ACC112 (cell line): ENCODE data around the gene DDIT3.
"Not testable (repeated sequence)": the region's sequence is repeated elsewhere in the genome, so short reads cannot be mapped to it uniquely, and the experiment has no call there.

Experiments
- H2AFZ ChIP-seq: fragments of 200-600 bp; sonication (generic); one replicate; pipeline ENCODE4 v1.6.0; 2017; ENCODE audit warnings: antibody characterized with exemption, low read length; ENCODE audit not compliant: unreplicated experiment
- H3K27ac ChIP-seq: fragments of 200-600 bp; sonication (generic); 2 replicates; pipeline ENCODE4 v1.5.1; 2014; ENCODE audit warnings: low read depth, mild to moderate bottlenecking, antibody characterized with exemption, low read length, moderate library complexity
- H3K27me3 ChIP-seq: fragments of 200-600 bp; sonication (generic); 2 replicates; pipeline ENCODE4 v1.6.1; 2014; ENCODE audit warnings: mild to moderate bottlenecking, antibody characterized with exemption, low read length, moderate library complexity, mixed read lengths; ENCODE audit not compliant: insufficient read depth
- H3K36me3 ChIP-seq: fragments of 200-600 bp; sonication (generic); 2 replicates; pipeline ENCODE4 v1.6.1; 2016; ENCODE audit warnings: mild to moderate bottlenecking, antibody characterized with exemption, low read length, moderate library complexity, mixed read lengths; ENCODE audit not compliant: insufficient read depth
- H3K4me1 ChIP-seq: fragments of 200-600 bp; sonication (generic); one replicate; pipeline ENCODE4 v1.6.1; 2016; ENCODE audit warnings: low read length, mixed read lengths; ENCODE audit not compliant: insufficient read depth, unreplicated experiment, control insufficient read depth
- H3K4me3 ChIP-seq: fragments of 200-600 bp; sonication (generic); 2 replicates; pipeline ENCODE4 v1.5.1; 2014; ENCODE audit warnings: mild to moderate bottlenecking, low read depth, low read length
- H3K79me2 ChIP-seq: fragments of 200-600 bp; sonication (generic); one replicate; pipeline ENCODE4 v1.6.0; 2016; ENCODE audit warnings: low read length; ENCODE audit not compliant: control insufficient read depth, unreplicated experiment, insufficient read depth

Gene DDIT3

DNA sequence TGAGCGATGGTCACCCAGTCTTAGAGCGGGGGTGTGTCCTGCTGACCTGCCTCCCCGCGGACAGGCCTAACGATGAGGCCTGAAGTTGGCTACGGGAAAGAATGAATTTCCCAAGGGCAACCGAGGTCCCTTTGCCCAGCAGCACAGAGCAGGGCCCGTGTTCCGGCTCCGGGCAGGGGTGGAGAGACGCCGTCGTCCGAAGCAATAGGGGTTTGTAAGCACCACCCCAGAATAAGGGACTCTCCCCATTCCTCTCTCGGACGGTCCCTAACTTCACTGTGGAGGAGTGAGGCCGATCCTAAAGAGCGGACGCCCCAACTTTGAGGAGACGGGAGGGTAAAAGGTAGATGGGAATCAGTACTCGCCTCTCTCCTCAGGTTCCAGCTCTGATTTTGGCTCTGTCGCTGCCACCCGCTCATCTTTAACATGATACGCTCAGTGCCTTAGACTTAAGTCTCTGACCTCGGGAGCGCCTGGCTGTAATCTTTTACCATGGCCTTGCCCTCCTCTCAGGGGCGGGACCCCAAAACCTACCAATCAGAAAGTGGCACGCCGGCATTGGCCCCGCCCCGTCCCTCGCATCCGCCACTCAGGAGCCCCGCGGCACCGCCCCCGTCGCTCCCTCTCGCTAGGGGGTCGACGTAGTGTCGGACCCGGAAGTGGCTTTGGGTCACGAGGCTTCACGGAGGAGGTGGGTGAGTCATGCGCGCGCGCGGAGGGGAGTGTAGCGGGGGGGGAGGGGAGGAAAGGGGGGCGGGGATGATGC lies at the start of gene DDIT3:
Gene DDIT3 (minus strand): TSS at position 462 of the 766 bp plus-strand sequence. CDS start 3,108 bp downstream, outside the sequence.
- H3K27ac ChIP-seq: peak within 1 kb of the TSS; percentile 95
- H2AFZ ChIP-seq: peak within 1 kb of the TSS; percentile 34
- H3K36me3 ChIP-seq: peaks cover 16% of the 10 kb centered on the region
- H3K27me3 ChIP-seq: no peaks in the 10 kb centered on the region
- H3K4me3 ChIP-seq: peak within 1 kb of the TSS; percentile 93
- peaks cover 53% of the 10 kb centered on the region for H3K4me1 ChIP-seq
- peaks cover 50% of the 10 kb centered on the region for H3K79me2 ChIP-seq

DNA sequence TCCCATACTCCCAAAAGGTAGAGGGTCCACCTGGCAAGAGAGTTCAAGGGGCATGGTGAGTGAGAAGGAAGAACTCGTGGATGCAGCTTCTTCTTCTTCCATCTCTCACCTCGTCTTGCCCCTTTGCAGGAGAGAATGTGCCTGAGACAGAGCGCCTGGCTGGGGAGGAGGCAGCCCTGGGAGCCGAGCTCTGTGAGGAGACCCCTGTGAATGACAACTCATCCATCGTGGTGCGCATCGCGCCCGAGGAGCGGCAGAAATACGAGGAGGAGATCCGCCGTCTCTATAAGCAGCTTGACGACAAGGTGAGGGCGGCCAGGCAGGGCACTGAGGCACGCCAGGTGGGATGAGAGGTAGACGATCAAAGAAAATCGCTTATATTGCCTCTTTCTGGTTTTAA lies 49.5 kb upstream of the DDIT3 start:
- no peak overlapping the region for H3K4me3 ChIP-seq
- H3K4me1 ChIP-seq: no peaks in the 10 kb centered on the region
- H3K27ac ChIP-seq: no peak overlapping the region
- H3K27me3 ChIP-seq: no peaks in the 10 kb centered on the region; the same call in 1 of the 2 replicates
- H3K36me3 ChIP-seq: no peaks in the 10 kb centered on the region
- H3K79me2 ChIP-seq: no peaks in the 10 kb centered on the region
- H2AFZ ChIP-seq: no peak overlapping the region

GRCh38 chr12:57568838-57569237 lies 48.5 kb upstream of the DDIT3 start:
- no peak overlapping the region for H3K4me3 ChIP-seq
- H3K27me3 ChIP-seq: peaks cover 9% of the 10 kb centered on the region; the same call in 1 of the 2 replicates
- no peaks in the 10 kb centered on the region for H3K4me1 ChIP-seq
- no peak overlapping the region for H3K27ac ChIP-seq
- H3K36me3 ChIP-seq: no peaks in the 10 kb centered on the region
- no peak overlapping the region for H2AFZ ChIP-seq
- no peaks in the 10 kb centered on the region for H3K79me2 ChIP-seq

- Histone ChIP-seq H3K36me3 (no peaks in the 10 kb centered on the region), H3K27ac (no peak overlapping the region), H2AFZ (no peak overlapping the region), H3K4me3 (no peak overlapping the region), H3K4me1 (no peaks in the 10 kb centered on the region), H3K27me3 (peaks cover 10% of the 10 kb centered on the region; the same call in 1 of the 2 replicates), H3K79me2 (no peaks in the 10 kb centered on the region)
These were observed 43.9 kb upstream of the DDIT3 start for GRCh38 chr12:57564178-57564740.

DNA sequence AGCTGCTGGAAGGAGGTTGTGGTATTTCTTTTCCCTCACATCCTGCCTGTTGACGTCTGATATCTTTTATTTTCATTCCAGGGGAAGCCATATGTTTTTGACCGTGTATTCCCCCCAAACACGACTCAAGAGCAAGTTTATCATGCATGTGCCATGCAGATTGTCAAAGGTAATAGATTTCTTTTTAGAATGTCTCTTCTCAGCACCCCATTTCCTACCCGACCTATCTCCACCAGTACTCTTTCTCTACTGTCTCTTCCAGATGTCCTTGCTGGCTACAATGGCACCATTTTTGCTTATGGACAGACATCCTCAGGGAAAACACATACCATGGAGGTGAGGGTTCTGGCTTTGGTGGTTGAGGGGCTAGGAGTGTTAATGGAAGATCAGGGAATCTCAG lies 43.0 kb upstream of the DDIT3 start:
- Histone ChIP-seq H3K4me1 (no peaks in the 10 kb centered on the region), H3K79me2 (no peaks in the 10 kb centered on the region), H3K27ac (no peak overlapping the region), H2AFZ (no peak overlapping the region), H3K4me3 (no peak overlapping the region), H3K27me3 (peaks cover 10% of the 10 kb centered on the region; the same call in 1 of the 2 replicates), H3K36me3 (no peaks in the 10 kb centered on the region)

DNA sequence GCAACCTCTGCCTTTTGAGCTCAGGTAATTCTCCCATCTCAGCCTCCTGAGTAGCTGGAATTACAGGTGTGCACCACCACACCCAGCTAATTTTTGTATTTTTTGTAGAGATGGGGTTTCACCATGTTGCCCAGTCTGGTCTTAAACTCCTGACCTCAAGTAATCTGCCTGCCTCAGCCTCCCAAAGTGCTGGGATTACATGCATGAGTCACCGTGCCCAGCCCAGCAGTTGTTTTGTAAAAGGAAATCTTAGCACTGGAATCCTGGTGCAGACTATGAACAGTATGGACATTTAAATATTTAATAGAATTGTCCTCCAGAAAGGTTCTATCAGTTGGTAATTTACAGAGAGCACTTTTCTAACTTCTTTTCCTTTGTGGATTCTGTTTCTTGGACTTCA lies 40.8 kb upstream of the DDIT3 start:
- not testable (repeated sequence) for H3K36me3 ChIP-seq, H3K79me2 ChIP-seq, H3K4me1 ChIP-seq, H2AFZ ChIP-seq, H3K4me3 ChIP-seq, H3K27ac ChIP-seq
- peaks cover 10% of the 10 kb centered on the region; the same call in 1 of the 2 replicates for H3K27me3 ChIP-seq

- Histone ChIP-seq H3K4me1 (no peaks in the 10 kb centered on the region), H2AFZ (no peak overlapping the region), H3K4me3 (no peak overlapping the region), H3K36me3 (no peaks in the 10 kb centered on the region), H3K27me3 (peaks cover 10% of the 10 kb centered on the region; the same call in 1 of the 2 replicates), H3K79me2 (no peaks in the 10 kb centered on the region), H3K27ac (no peak overlapping the region)
These were observed 40.2 kb upstream of the DDIT3 start for GRCh38 chr12:57560516-57560915.

DNA sequence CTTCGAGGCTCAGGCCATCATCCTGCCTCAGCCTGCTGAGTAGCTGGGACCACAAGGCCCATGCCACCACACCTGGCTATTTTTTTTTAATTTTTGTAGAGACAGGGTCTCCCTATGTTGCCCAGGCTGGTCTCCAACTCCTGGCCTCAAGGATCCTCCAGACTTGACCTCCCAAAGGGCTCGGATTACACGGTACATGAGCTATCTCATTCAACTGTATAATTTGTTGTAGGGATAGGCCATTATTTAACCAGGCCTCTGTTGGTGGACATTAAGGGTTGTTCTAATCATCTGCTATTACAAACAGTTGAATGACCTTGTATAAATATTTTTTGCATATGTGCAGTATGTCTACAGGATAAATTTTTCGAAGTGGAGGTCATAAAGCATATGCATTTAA lies 38.5 kb upstream of the DDIT3 start:
- no peaks in the 10 kb centered on the region for H3K4me1 ChIP-seq
- no peak overlapping the region for H2AFZ ChIP-seq
- no peaks in the 10 kb centered on the region for H3K79me2 ChIP-seq
- no peak overlapping the region for H3K4me3 ChIP-seq
- no peak overlapping the region for H3K27ac ChIP-seq
- H3K36me3 ChIP-seq: no peaks in the 10 kb centered on the region
- peaks cover 1% of the 10 kb centered on the region; the same call in 1 of the 2 replicates for H3K27me3 ChIP-seq

GRCh38 chr12:57554897-57555296 lies 34.6 kb upstream of the DDIT3 start:
- no peak overlapping the region for H3K27ac ChIP-seq
- H3K4me1 ChIP-seq: peaks cover 14% of the 10 kb centered on the region
- no peak overlapping the region for H3K4me3 ChIP-seq
- H2AFZ ChIP-seq: no peak overlapping the region
- H3K36me3 ChIP-seq: no peaks in the 10 kb centered on the region
- no peaks in the 10 kb centered on the region for H3K79me2 ChIP-seq
- no peaks in the 10 kb centered on the region; the same call in 1 of the 2 replicates for H3K27me3 ChIP-seq

DNA sequence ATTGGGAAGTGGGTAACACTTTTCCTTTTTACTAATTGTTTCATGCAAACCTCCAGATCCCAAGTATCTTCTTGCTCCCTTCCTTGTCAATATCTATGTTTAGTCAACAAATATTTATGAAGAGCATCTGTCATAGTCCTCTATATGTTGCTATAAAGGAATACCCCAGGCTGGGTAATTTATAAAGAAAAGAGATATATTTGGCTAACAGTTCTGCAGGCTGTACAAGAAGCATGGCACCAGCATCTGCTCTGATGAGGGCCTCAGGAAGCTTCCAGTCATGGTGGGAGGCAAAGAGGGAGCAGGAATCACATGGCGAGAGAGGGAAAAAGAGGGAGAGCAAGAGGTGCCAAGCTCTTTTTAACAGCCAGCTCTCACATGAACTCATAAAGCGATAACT lies 34.1 kb upstream of the DDIT3 start:
- Histone ChIP-seq H3K79me2 (no peaks in the 10 kb centered on the region), H2AFZ (no peak overlapping the region), H3K36me3 (no peaks in the 10 kb centered on the region), H3K4me3 (no peak overlapping the region), H3K4me1 (peaks cover 14% of the 10 kb centered on the region), H3K27ac (no peak overlapping the region), H3K27me3 (peaks cover under 1% of the 10 kb centered on the region; the same call in 1 of the 2 replicates)
